ENCODE data around the gene KIRREL3.

Gene KIRREL3

GRCh38 chr11:126634963-126635362 lies 365.6 kb downstream of the KIRREL3 start:
- no peak overlapping the region for H2BK5ac ChIP-seq (ENCODE audit: low read length)
- H3K9me3 ChIP-seq (replicated peaks in 1 of 2; ENCODE audit: control insufficient read depth in 2 of 2, insufficient read depth in 1 of 2, low read depth in 1 of 2, low read length in 2 of 2) = no peaks in the 10 kb centered on the region
- no peaks in the 10 kb centered on the region for H3K36me3 ChIP-seq (replicated peaks in 1 of 2; ENCODE audit: control insufficient read depth in 2 of 2, insufficient read depth in 2 of 2, low read length in 2 of 2)
- no peak overlapping the region for H3K23ac ChIP-seq (ENCODE audit: low read depth, low read length, poor library complexity)
- H2AK5ac ChIP-seq (ENCODE audit: low read depth, low read length) = no peak overlapping the region
- DNase-seq (ENCODE audit: low spot score) = no peak
- H2AFZ ChIP-seq (ENCODE audit: low read length) = no peak overlapping the region
- no peak overlapping the region for H2BK12ac ChIP-seq (ENCODE audit: low read length)
- H2BK120ac ChIP-seq (ENCODE audit: low read depth, low read length) = no peak overlapping the region
- WGBS, 2 donors (ENCODE audit: extremely low coverage in 2 of 2, insufficient read length in 2 of 2, insufficient replicate concordance in 1 of 2) = no CpG with 5 or more reads among the region's 2 CpGs
- no peaks in the 10 kb centered on the region for H3K79me1 ChIP-seq (ENCODE audit: low read depth, low read length)
- H3K14ac ChIP-seq (ENCODE audit: low read length) = no peak overlapping the region
- H3K27ac ChIP-seq (replicated peaks; ENCODE audit: low read length) = no peak overlapping the region
- no peak overlapping the region for H3K4me3 ChIP-seq (ENCODE audit: low read length in 2 of 2)
- H3K4me1 ChIP-seq (ENCODE audit: control insufficient read depth in 2 of 2, insufficient read depth in 1 of 2, low read depth in 1 of 2, low read length in 2 of 2) = peaks cover 0 to 12% of the 10 kb centered on the region in 2 donors
- peaks cover 0 to 8% (median 0%) of the 10 kb centered on the region in 3 experiments for H3K27me3 ChIP-seq (ENCODE audit: control insufficient read depth in 3 of 3, insufficient read depth in 3 of 3, low read depth in 1 of 3, low read length in 3 of 3)
- H3K9ac ChIP-seq (ENCODE audit: low read depth, low read length, poor library complexity) = no peak overlapping the region
- H4K91ac ChIP-seq (ENCODE audit: low read depth, low read length, poor library complexity) = no peak overlapping the region
- peak overlapping the region; percentile 6 for H2BK15ac ChIP-seq (ENCODE audit: low read length)
- no peak overlapping the region for H3K4me2 ChIP-seq (ENCODE audit: insufficient read depth, low read length, poor library complexity, severe bottlenecking)
- no peak overlapping the region for H3K4ac ChIP-seq (ENCODE audit: low read length)
- no peak overlapping the region for H4K8ac ChIP-seq (ENCODE audit: low read depth, low read length)
- no peak overlapping the region for H3K18ac ChIP-seq (ENCODE audit: low read length)

- H2BK120ac ChIP-seq (ENCODE audit: low read depth, low read length) = no peak overlapping the region
- H3K4me1 ChIP-seq (ENCODE audit: control insufficient read depth in 2 of 2, insufficient read depth in 1 of 2, low read depth in 1 of 2, low read length in 2 of 2) = peaks cover 0 to 18% of the 10 kb centered on the region in 2 donors
- no peak overlapping the region for H2BK12ac ChIP-seq (ENCODE audit: low read length)
- no peaks in the 10 kb centered on the region for H3K36me3 ChIP-seq (replicated peaks in 1 of 2; ENCODE audit: control insufficient read depth in 2 of 2, insufficient read depth in 2 of 2, low read length in 2 of 2)
- H3K14ac ChIP-seq (ENCODE audit: low read length) = no peak overlapping the region
- H3K4me3 ChIP-seq (ENCODE audit: low read length in 2 of 2) = no peak overlapping the region
- no peak for DNase-seq (ENCODE audit: low spot score)
- no peak overlapping the region for H4K8ac ChIP-seq (ENCODE audit: low read depth, low read length)
- no peak overlapping the region for H2AFZ ChIP-seq (ENCODE audit: low read length)
- no peak overlapping the region for H3K4me2 ChIP-seq (ENCODE audit: insufficient read depth, low read length, poor library complexity, severe bottlenecking)
- H2BK5ac ChIP-seq (ENCODE audit: low read length) = no peak overlapping the region
- H3K27ac ChIP-seq (replicated peaks; ENCODE audit: low read length) = no peak overlapping the region
- H3K9ac ChIP-seq (ENCODE audit: low read depth, low read length, poor library complexity) = no peak overlapping the region
- no peaks in the 10 kb centered on the region for H3K9me3 ChIP-seq (replicated peaks in 1 of 2; ENCODE audit: control insufficient read depth in 2 of 2, insufficient read depth in 1 of 2, low read depth in 1 of 2, low read length in 2 of 2)
- H4K91ac ChIP-seq (ENCODE audit: low read depth, low read length, poor library complexity) = no peak overlapping the region
- H2AK5ac ChIP-seq (ENCODE audit: low read depth, low read length) = no peak overlapping the region
- H3K23ac ChIP-seq (ENCODE audit: low read depth, low read length, poor library complexity) = no peak overlapping the region
- no peak overlapping the region for H3K4ac ChIP-seq (ENCODE audit: low read length)
- H3K18ac ChIP-seq (ENCODE audit: low read length) = no peak overlapping the region
- no peak overlapping the region for H2BK15ac ChIP-seq (ENCODE audit: low read length)
- H3K27me3 ChIP-seq (ENCODE audit: control insufficient read depth in 3 of 3, insufficient read depth in 3 of 3, low read depth in 1 of 3, low read length in 3 of 3) = peaks cover 0 to 6% (median 0%) of the 10 kb centered on the region in 3 experiments
- WGBS, 2 donors (ENCODE audit: extremely low coverage in 2 of 2, insufficient read length in 2 of 2, insufficient replicate concordance in 1 of 2) = no CpG with 5 or more reads among the region's 3 CpGs
- H3K79me1 ChIP-seq (ENCODE audit: low read depth, low read length) = no peaks in the 10 kb centered on the region
Measured at GRCh38 chr11:126633330-126633729, 367.2 kb downstream of the KIRREL3 start.

- peaks cover 0 to 18% of the 10 kb centered on the region in 2 donors for H3K4me1 ChIP-seq (ENCODE audit: control insufficient read depth in 2 of 2, insufficient read depth in 1 of 2, low read depth in 1 of 2, low read length in 2 of 2)
- DNase-seq (ENCODE audit: low spot score) = no peak
- H3K27me3 ChIP-seq (ENCODE audit: control insufficient read depth in 3 of 3, insufficient read depth in 3 of 3, low read depth in 1 of 3, low read length in 3 of 3) = no peaks in the 10 kb centered on the region
- H3K9ac ChIP-seq (ENCODE audit: low read depth, low read length, poor library complexity) = no peak overlapping the region
- H2BK120ac ChIP-seq (ENCODE audit: low read depth, low read length) = no peak overlapping the region
- no peak overlapping the region for H2BK12ac ChIP-seq (ENCODE audit: low read length)
- no CpG with 5 or more reads among the region's 10 CpGs for WGBS, 2 donors (ENCODE audit: extremely low coverage in 2 of 2, insufficient read length in 2 of 2, insufficient replicate concordance in 1 of 2)
- no peak overlapping the region for H3K4me3 ChIP-seq (ENCODE audit: low read length in 2 of 2)
- no peak overlapping the region for H3K18ac ChIP-seq (ENCODE audit: low read length)
- no peak overlapping the region for H3K14ac ChIP-seq (ENCODE audit: low read length)
- H4K8ac ChIP-seq (ENCODE audit: low read depth, low read length) = no peak overlapping the region
- no peaks in the 10 kb centered on the region for H3K36me3 ChIP-seq (replicated peaks in 1 of 2; ENCODE audit: control insufficient read depth in 2 of 2, insufficient read depth in 2 of 2, low read length in 2 of 2)
- H3K23ac ChIP-seq (ENCODE audit: low read depth, low read length, poor library complexity) = no peak overlapping the region
- H3K27ac ChIP-seq (replicated peaks; ENCODE audit: low read length) = no peak overlapping the region
- no peak overlapping the region for H3K4me2 ChIP-seq (ENCODE audit: insufficient read depth, low read length, poor library complexity, severe bottlenecking)
- no peak overlapping the region for H2AFZ ChIP-seq (ENCODE audit: low read length)
- no peaks in the 10 kb centered on the region for H3K79me1 ChIP-seq (ENCODE audit: low read depth, low read length)
- no peak overlapping the region for H4K91ac ChIP-seq (ENCODE audit: low read depth, low read length, poor library complexity)
- H3K9me3 ChIP-seq (replicated peaks in 1 of 2; ENCODE audit: control insufficient read depth in 2 of 2, insufficient read depth in 1 of 2, low read depth in 1 of 2, low read length in 2 of 2) = no peaks in the 10 kb centered on the region
- no peak overlapping the region for H3K4ac ChIP-seq (ENCODE audit: low read length)
- peak overlapping the region; percentile 25 for H2BK15ac ChIP-seq (ENCODE audit: low read length)
- H2AK5ac ChIP-seq (ENCODE audit: low read depth, low read length) = no peak overlapping the region
- no peak overlapping the region for H2BK5ac ChIP-seq (ENCODE audit: low read length)
Measured at GRCh38 chr11:126630893-126631798, 369.4 kb downstream of the KIRREL3 start.

- Histone ChIP-seq H3K9me3 (replicated peaks in 1 of 2; ENCODE audit: control insufficient read depth in 2 of 2, insufficient read depth in 1 of 2, low read depth in 1 of 2, low read length in 2 of 2) (no peaks in the 10 kb centered on the region), H3K4me2 (ENCODE audit: insufficient read depth, low read length, poor library complexity, severe bottlenecking) (no peak overlapping the region), H2BK120ac (ENCODE audit: low read depth, low read length) (no peak overlapping the region), H3K79me1 (ENCODE audit: low read depth, low read length) (no peaks in the 10 kb centered on the region), H3K9ac (ENCODE audit: low read depth, low read length, poor library complexity) (no peak overlapping the region), H4K91ac (ENCODE audit: low read depth, low read length, poor library complexity) (no peak overlapping the region), H2BK12ac (ENCODE audit: low read length) (no peak overlapping the region), H4K8ac (ENCODE audit: low read depth, low read length) (no peak overlapping the region), H3K27me3 (ENCODE audit: control insufficient read depth in 3 of 3, insufficient read depth in 3 of 3, low read depth in 1 of 3, low read length in 3 of 3) (no peaks in the 10 kb centered on the region), H3K23ac (ENCODE audit: low read depth, low read length, poor library complexity) (no peak overlapping the region), H3K4me1 (ENCODE audit: control insufficient read depth in 2 of 2, insufficient read depth in 1 of 2, low read depth in 1 of 2, low read length in 2 of 2) (peaks cover 0 to 18% of the 10 kb centered on the region in 2 donors), H3K18ac (ENCODE audit: low read length) (no peak overlapping the region), H3K36me3 (replicated peaks in 1 of 2; ENCODE audit: control insufficient read depth in 2 of 2, insufficient read depth in 2 of 2, low read length in 2 of 2) (no peaks in the 10 kb centered on the region), H2AK5ac (ENCODE audit: low read depth, low read length) (no peak overlapping the region), H3K27ac (replicated peaks; ENCODE audit: low read length) (no peak overlapping the region), H3K4me3 (ENCODE audit: low read length in 2 of 2) (no peak overlapping the region), H3K4ac (ENCODE audit: low read length) (no peak overlapping the region), H2BK5ac (ENCODE audit: low read length) (no peak overlapping the region), H2AFZ (ENCODE audit: low read length) (no peak overlapping the region), H2BK15ac (ENCODE audit: low read length) (peak overlapping the region; percentile 25), H3K14ac (ENCODE audit: low read length) (no peak overlapping the region)
- no peak for DNase-seq (ENCODE audit: low spot score)
- WGBS, 2 donors (ENCODE audit: extremely low coverage in 2 of 2, insufficient read length in 2 of 2, insufficient replicate concordance in 1 of 2) = no CpG with 5 or more reads among the region's 3 CpGs
Measured at GRCh38 chr11:126630488-126630887, 370.1 kb downstream of the KIRREL3 start.

Measured in neuronal stem cell (in vitro differentiated cells).